Activated naive CD4-positive, alpha-beta T cell (primary cell): ENCODE results near the gene PRAMEF10.
"Not testable (repeated sequence)": the region's sequence is repeated elsewhere in the genome, so short reads cannot be mapped to it uniquely, and the experiment has no call there.

Experiments used
- DNase-seq, 4 experiments: peaks; one replicate each; lab custom pipeline; 2025; lab: John Stamatoyannopoulos, UW

PRAMEF10 gene, protein sequence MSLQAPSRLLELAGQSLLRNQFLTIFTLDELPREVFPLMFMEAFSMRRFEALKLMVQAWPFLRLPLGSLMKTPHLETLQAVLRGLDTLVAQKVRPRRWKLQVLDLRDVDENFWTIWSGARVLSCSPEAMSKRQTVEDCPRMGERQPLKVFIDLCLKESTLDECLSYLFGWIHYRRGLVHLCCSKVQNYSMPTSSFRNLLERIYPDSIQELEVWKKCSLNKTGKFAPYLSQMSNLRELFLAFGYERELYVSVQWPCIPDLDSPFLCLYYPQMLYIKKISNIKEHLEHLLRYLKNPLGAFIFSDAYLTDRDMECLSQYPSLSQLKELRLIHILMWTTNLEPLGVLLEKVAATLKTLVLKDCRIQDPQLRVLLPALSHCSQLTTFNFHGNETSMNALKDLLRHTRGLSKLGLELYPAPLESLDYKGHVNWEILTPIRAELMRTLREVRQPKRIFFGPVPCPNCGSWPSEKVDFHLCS

GRCh38 chr1:12898170-12898569 lies at the start of gene PRAMEF10:
PRAMEF10 (minus strand) TSS chr1:12898270; CDS start chr1:12895847, 2,423 bp downstream.
- DNase-seq = not testable (repeated sequence)

DNA sequence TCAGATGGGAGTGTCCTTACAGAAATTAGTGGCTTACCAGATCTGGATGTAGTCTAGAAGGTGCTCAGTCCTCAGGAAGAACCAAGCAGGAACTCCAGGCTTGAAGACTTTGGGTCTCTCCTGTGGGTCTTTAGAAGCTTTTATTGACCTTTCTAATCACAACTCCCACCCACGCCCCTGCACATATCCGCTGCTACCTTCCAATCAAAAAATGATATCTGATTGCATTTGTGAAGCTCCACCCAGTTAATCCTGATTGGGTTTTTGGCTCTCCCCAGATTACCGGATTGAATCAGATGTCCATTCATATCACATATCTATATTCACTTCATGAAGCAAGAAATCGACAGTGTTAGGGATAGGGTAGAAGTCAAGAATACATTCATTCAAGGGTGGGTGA lies 49.4 kb upstream of the PRAMEF10 start, which contains the start of gene PRAMEF6:
TSS of gene PRAMEF6 (minus strand) at position 101 of the 400 bp plus-strand sequence. CDS start 5,062 bp downstream, outside the sequence.
- DNase-seq = not testable (repeated sequence)

DNA sequence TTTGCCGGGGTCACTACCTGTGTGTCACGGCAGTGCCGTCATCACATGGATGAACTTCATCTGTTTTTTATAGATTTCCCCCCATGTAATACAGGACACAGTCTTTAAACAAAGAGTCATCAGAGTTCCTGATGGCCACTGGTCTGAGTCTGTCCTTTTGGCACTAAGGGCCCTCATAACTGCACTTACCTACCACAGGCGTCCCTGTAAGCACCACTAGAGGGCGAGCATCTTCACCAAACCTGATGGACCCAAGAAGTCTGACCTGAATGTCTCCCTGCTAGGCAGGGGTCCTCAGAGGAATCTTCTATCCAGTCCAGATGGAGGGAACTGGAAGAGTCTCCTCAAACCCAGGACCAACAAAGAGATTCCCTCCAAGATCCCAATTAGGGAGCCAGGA lies 26.3 kb upstream of the PRAMEF10 start:
- not testable (repeated sequence) for DNase-seq

DNA sequence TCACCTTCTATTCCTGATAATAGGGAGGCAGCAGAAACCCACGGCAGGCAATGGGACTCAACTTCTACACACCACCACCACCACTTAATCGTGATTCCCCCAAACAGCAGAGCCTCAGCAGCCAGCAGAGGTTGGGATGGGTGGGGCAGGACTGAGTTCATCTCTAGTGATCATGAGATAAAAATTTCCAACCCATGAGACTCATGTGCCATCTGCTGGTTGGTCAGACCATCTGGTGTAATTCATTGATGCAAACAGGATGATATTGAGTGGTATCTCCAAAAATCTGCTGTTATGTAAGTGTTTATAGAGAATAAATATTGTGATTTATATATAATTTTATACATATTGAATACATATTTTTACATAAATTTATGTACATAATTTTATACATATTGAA lies 23.7 kb upstream of the PRAMEF10 start:
- not testable (repeated sequence) for DNase-seq

DNA sequence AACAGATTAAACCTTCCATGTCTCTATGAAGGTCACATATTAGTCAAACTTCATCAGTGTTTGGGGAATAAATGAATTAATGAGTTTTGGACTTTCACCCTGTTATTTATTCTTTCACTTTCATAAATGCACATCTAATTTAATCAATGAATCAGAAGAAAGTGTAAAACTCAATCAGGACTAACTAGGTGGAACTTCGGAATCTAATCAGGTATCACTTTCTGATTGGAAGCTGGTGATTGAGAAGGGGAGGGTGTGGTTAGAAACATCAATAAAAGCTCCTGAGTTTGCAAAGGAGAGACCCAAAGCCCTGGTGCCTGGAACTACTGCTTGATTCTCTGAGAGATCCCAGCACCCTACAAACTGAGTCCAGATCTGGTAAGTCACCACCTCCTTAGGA lies 18.2 kb upstream of the PRAMEF10 start, which contains the start of gene PRAMEF7:
TSS of gene PRAMEF7 (plus strand) at position 301 of the 400 bp plus-strand sequence. CDS start 1,083 bp downstream, outside the sequence.
- DNase-seq = not testable (repeated sequence)

DNA sequence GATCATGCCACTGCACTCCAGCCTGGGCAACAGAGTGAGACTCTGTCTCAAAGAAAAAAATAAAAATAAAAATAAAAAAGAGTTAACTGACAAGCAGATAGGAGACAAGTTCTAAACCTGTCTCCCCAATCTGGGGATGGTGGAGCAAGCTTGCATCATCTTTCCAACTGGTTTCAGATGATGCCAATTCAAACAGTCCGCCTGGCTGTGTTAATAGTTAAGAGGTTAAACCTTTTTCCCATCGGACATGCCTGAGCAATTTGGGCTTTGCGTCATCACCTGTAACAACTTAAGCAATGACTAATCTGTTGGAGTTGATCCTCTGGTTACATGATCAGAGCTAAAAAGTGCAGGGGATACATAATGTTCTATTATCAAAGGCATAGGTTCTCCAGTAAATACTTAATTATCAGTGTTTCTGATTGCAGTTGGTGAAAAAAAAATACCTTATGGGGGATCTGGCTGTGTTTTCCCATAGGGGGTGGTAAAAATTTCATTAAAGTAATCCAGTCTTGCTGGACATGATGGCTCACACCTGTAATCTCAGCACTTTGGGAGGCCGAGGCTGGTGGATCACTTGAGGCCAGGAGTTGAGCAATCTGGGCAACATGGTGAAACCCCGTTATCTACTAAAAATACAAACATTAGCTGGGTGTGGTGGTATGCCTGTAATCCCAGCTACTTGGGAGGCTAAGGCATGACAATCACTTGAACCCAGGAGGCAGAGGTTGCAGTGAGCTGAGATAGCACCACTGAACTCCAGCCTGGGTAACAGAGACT lies 5.9 kb upstream of the PRAMEF10 start:
- not testable (repeated sequence) for DNase-seq

DNA sequence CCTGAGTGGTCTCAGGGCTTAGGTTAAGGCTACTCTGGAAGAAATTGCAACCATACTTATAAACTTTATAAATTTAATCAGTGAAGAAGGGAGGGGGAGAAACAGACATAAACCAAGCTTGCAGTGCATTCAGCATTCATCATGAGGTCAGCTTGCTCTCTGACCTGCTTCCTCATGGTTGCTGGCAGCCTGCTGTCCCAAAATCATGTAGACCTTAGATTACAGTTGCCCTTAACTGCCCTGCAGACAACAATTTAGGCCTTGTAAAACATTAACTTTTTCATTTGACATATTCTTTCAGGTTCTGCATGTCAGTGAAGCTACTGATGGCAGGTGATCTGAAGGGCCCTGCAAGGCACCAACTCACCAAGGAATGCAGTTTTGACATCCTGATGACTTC lies 1.1 kb upstream of the PRAMEF10 start:
- not testable (repeated sequence) for DNase-seq

- not testable (repeated sequence) for DNase-seq
Measured at GRCh38 chr1:12886101-12886500, 12.0 kb downstream of the PRAMEF10 start, which contains the start of gene PRAMEF4. PRAMEF4 (minus strand) TSS chr1:12886201; CDS start chr1:12883394, 2,807 bp downstream.

- not testable (repeated sequence) for DNase-seq
Measured at GRCh38 chr1:12878453-12878852, 19.6 kb downstream of the PRAMEF10 start.

DNA sequence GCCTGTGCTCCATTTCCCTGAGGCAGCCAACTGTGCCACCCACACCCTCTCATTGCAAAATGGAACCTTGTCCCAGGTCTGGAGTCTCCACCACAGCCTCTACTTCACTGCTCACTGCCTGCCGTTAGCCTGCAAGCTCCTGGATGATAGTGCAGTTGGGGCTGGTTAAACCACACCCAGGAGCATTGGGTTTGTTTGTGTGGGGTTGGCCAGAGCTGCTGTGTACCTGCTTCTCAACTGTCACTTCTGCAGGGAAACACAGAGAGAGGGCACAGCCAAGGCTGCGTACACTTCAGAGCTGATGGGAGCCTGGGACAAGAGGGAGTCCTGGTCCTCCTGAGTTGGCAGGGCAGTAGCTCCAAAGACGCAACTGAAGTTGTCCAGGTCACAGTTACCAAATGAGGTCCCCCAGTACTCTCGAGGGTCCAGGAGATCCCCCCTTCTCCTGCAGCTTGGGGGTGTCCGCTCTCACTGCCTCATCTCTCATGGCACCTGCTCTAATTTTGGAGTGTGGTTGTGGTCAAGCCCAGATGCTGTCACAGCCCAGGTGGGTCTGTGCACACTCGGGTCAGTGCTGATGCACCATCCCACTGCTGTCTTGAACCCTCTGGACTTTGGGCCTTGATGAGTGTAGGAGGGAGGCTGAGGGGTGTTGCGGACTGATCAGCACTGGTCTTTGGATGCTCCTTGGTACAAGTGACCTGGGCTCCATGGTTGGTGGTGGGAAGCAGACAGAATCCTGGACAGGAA lies 34.8 kb downstream of the PRAMEF10 start:
- not testable (repeated sequence) for DNase-seq

DNA sequence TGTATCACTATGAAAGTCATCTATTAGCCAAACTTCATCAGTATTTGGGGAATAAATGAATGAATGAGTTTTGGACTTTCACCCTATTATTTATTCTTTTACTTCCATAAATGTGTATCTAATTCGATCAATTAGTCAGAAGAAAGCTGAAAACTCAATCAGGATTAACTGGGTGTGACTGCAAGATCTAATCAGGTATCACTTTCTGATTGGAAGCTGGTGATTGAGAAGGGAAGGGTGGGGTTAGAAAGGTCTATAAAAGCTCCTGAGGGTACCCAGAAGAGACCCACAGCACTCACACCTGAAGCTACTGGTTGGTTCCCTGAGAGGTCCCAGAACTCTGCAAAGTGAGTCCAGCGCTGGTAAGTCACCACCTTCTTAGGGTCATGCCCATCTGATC lies 41.3 kb downstream of the PRAMEF10 start, which contains the start of gene PRAMEF2:
TSS of gene PRAMEF2 (plus strand) at position 301 of the 400 bp plus-strand sequence. CDS start 1,924 bp downstream, outside the sequence.
- not testable (repeated sequence) for DNase-seq

- no peak for DNase-seq
Measured at GRCh38 chr1:12851779-12852178, 46.3 kb downstream of the PRAMEF10 start.

- not testable (repeated sequence) for DNase-seq
Measured at GRCh38 chr1:12848620-12849019, 49.5 kb downstream of the PRAMEF10 start, which contains the start of gene HNRNPCL1. HNRNPCL1 (minus strand) TSS chr1:12848720; CDS start chr1:12848289, 431 bp downstream.
